Endothelial cell of umbilical vein (primary cell): ENCODE measurements around the gene THRSP. TPM values are rescaled to one million over a fixed set of nuclear protein-coding genes. Genes with fewer than 3 reads are reported as not detected.

Experiments
- BruUV-seq: library from RNA; stranded (reverse); fragments of 400-500 nt; replicated peaks from 2 replicates; lab custom pipeline; 2021; lab: Mats Ljungman, UMichigan
- CTCF ChIA-PET: fragments of 300-600, 350-600 bp; sonication (Branson Sonifier 250); formaldehyde crosslinking; loops from one replicate; lab custom pipeline; 2021; ENCODE audit warnings: antibody characterized with exemption, inconsistent platforms; lab: Charles Lee
- POLR2A ChIA-PET: fragments of 300-600, 350-600 bp; sonication (Branson Sonifier 250); formaldehyde crosslinking; loops from one replicate; lab custom pipeline; 2021; ENCODE audit warnings: antibody characterized with exemption, inconsistent platforms; lab: Charles Lee
- DNase-seq: peaks from one replicate; pipeline ENCODE4 v3.0.0-alpha.2; 2011; ENCODE audit warnings: low read depth, low spot score
- FAIRE-seq: peaks from 2 replicates; lab custom pipeline; 2011; peaks lifted over from hg19 to GRCh38; lab: Jason Lieb, UNC
- H2AFZ ChIP-seq: 2 replicates; pipeline ENCODE4 v1.6.0; 2012; ENCODE audit warnings: low read depth, low read length, control low read depth, inconsistent platforms
- H3K27ac ChIP-seq: 2 replicates; pipeline ENCODE4 v1.5.1; 2011; ENCODE audit warnings: low read depth, mild to moderate bottlenecking, control low read depth, low read length, moderate library complexity; ENCODE audit not compliant: insufficient read depth
- H3K27me3 ChIP-seq, 2 experiments: 2 replicates each; pipeline versions ENCODE4 v1.6.0 to v1.6.1; 2011; ENCODE audit warnings: low read length in 2 of 2, mixed read lengths in 1 of 2; ENCODE audit not compliant: control insufficient read depth in 2 of 2, insufficient read depth in 2 of 2
- H3K36me3 ChIP-seq, 2 experiments: 2 replicates in 1 of 2; 3 replicates in 1 of 2; pipeline ENCODE4 v1.5.1; 2011; ENCODE audit warnings: low read length in 2 of 2, mild to moderate bottlenecking in 1 of 2, moderate library complexity in 1 of 2; ENCODE audit not compliant: control insufficient read depth in 2 of 2, insufficient read depth in 2 of 2; ENCODE audit errors: extremely low read depth in 1 of 2
- H3K4me1 ChIP-seq: 3 replicates; pipeline ENCODE4 v1.5.1; 2011; ENCODE audit warnings: mild to moderate bottlenecking, low read length; ENCODE audit not compliant: control insufficient read depth, insufficient read depth; ENCODE audit errors: extremely low read depth
- H3K4me2 ChIP-seq: 2 replicates; pipeline ENCODE4 v1.6.1; 2011; ENCODE audit warnings: low read length, control low read depth, mixed read lengths; ENCODE audit not compliant: insufficient read depth
- H3K4me3 ChIP-seq, 3 experiments: fragments of 200-600 bp in 1 of 3; sonication (generic), shearing (Covaris generic) in 1 of 3; replicated peaks in 1 of 3; 2 replicates each; pipeline ENCODE4 v1.5.1; 2011 to 2016; ENCODE audit warnings: control low read depth in 3 of 3, low read length in 3 of 3, mild to moderate bottlenecking in 2 of 3, inconsistent platforms in 1 of 3, low read depth in 1 of 3, moderate library complexity in 1 of 3; ENCODE audit not compliant: insufficient read depth in 1 of 3
- H3K79me2 ChIP-seq: 2 replicates; pipeline ENCODE4 v1.6.0; 2012; ENCODE audit warnings: low read length, inconsistent platforms; ENCODE audit not compliant: control insufficient read depth, insufficient read depth
- H3K9ac ChIP-seq: replicated peaks from 2 replicates; pipeline ENCODE3; 2011; ENCODE audit warnings: low read length, control low read depth; ENCODE audit not compliant: insufficient read depth; ENCODE audit errors: extremely low read depth
- H3K9me1 ChIP-seq: replicated peaks from 3 replicates; pipeline ENCODE4 v1.6.0; 2011; ENCODE audit warnings: mild to moderate bottlenecking, low read length; ENCODE audit not compliant: control insufficient read depth, insufficient read depth; ENCODE audit errors: extremely low read depth
- H3K9me3 ChIP-seq: replicated peaks from 2 replicates; pipeline ENCODE4 v1.5.1; 2012; ENCODE audit warnings: low read length, inconsistent platforms; ENCODE audit not compliant: control insufficient read depth, insufficient read depth
- H4K20me1 ChIP-seq: replicated peaks from 2 replicates; pipeline ENCODE3; 2011; ENCODE audit warnings: mild to moderate bottlenecking, low read length; ENCODE audit not compliant: control insufficient read depth, insufficient read depth; ENCODE audit errors: extremely low read depth
- CTCF ChIP-seq, 2 donors: IDR thresholded peaks; 1 replicate in 1 of 2; 2 replicates in 1 of 2; pipeline ENCODE4 v1.5.1; 2011; ENCODE audit warnings: low read length in 2 of 2, mild to moderate bottlenecking in 2 of 2, moderate library complexity in 2 of 2, control low read depth in 1 of 2, inconsistent platforms in 1 of 2, low read depth in 1 of 2; ENCODE audit not compliant: insufficient read depth in 1 of 2; ENCODE audit errors: extremely low read depth in 1 of 2
- EZH2 ChIP-seq: IDR thresholded peaks from 2 replicates; pipeline ENCODE4 v1.6.1; 2012; ENCODE audit warnings: borderline replicate concordance, low read depth, mild to moderate bottlenecking, moderate library complexity, low read length, inconsistent platforms; ENCODE audit not compliant: severe bottlenecking
- FOS ChIP-seq: IDR thresholded peaks from 2 replicates; pipeline ENCODE4 v1.6.1; 2011; ENCODE audit warnings: mild to moderate bottlenecking, low read length, moderate library complexity, borderline replicate concordance; ENCODE audit not compliant: insufficient read depth
- GATA2 ChIP-seq: IDR thresholded peaks from 2 replicates; pipeline ENCODE4 v1.7.0; 2011; ENCODE audit warnings: low read depth, mild to moderate bottlenecking, moderate library complexity, mixed read lengths, low read length; ENCODE audit not compliant: insufficient read length, insufficient read depth
- JUN ChIP-seq: IDR thresholded peaks from 2 replicates; pipeline ENCODE4 v1.6.1; 2011; ENCODE audit warnings: borderline replicate concordance, low read depth; ENCODE audit not compliant: insufficient read length, insufficient read depth
- MYC ChIP-seq: IDR thresholded peaks from one replicate; pipeline ENCODE4 v1.6.1; 2011; ENCODE audit warnings: mild to moderate bottlenecking, low read depth, low read length
- POLR2A ChIP-seq: IDR thresholded peaks from 2 replicates; pipeline ENCODE4 v1.6.1; 2012; ENCODE audit warnings: low read depth, mild to moderate bottlenecking, control low read depth, low read length
- POLR2AphosphoS5 ChIP-seq: IDR thresholded peaks from 2 replicates; pipeline ENCODE4 v1.6.1; 2012; ENCODE audit warnings: low read depth, mild to moderate bottlenecking, control low read depth, low read length, moderate library complexity; ENCODE audit not compliant: insufficient read depth
- dilution Hi-C: fragments of 300-500 bp; cut with MboI; formaldehyde crosslinking; loops from one replicate; pipeline ENCODE4 v1.15.0; 2019; ENCODE audit warnings: low sequenced_read_pairs; ENCODE audit not compliant: extremely low pct_ligation_motif_present
- intact Hi-C: fragments of 100-400 bp; cut with micrococcal nuclease; formaldehyde crosslinking; loops from one replicate; pipeline ENCODE4 v1.10.0; 2022
- polyA plus RNA-seq, 4 experiments: library from polyadenylated mRNA; depleted of rRNA in 3 of 4; stranded (reverse) in 3 of 4; unstranded in 1 of 4; fragments of >200 nt; gene quantifications; 2 replicates each; pipeline versions ENCODE4 v1.2.1 to v1.2.3, GENCODE V29; 2011 to 2012; ENCODE audit warnings: missing spikeins in 1 of 4
- total RNA-seq: library from RNA; stranded (reverse); gene quantifications from 2 replicates; pipeline ENCODE4 v1.2.3, GENCODE V29; 2021
- TF ChIP-seq, protein P1 (sequence below): IDR thresholded peaks from 2 replicates; pipeline ENCODE4 v1.6.1; 2011; ENCODE audit not compliant: insufficient read depth, insufficient read length

THRSP gene
- total and polyA plus RNA-seq, 2 donors (not counting 3 experiments of a cell fraction or from before 2014, with no cell fraction given), result not detected

- POLR2A ChIA-PET, result interaction anchor here (1.1 kb wide), 1 partner anchor 45 kb away, joined by 8 read pairs; the partner anchor contains the start of gene INTS4
- Histone ChIP-seq H3K9me1 (no peaks in the 10 kb centered on the region), H4K20me1 (no peaks in the 10 kb centered on the region), H3K27ac (peak overlapping the region; percentile 92), H2AFZ (peak overlapping the region; percentile 83), H3K9ac (peak overlapping the region; percentile 75), H3K79me2 (no peaks in the 10 kb centered on the region), H3K4me1 (peaks cover 21% of the 10 kb centered on the region), H3K36me3 (no peaks in the 10 kb centered on the region), H3K9me3 (no peaks in the 10 kb centered on the region), H3K4me2 (peak overlapping the region; percentile 89), H3K4me3 (peak overlapping the region in 1 of 3 experiments; percentile 48), H3K27me3 (no peaks in the 10 kb centered on the region)
- dilution Hi-C loops, result no loop called here
- no TSS peak for BruUV-seq
- intact Hi-C loops, result no loop called here
- FAIRE-seq (peak; percentile 95), DNase-seq (peak; percentile 80)
- CTCF ChIA-PET, result interaction anchor here (1.1 to 1.8 kb wide), 3 partner anchors 40 to 278 kb away, joined by 3 to 5 read pairs (median 3); partner anchors contain the start of gene INTS4
- TF ChIP-seq CTCF (IDR thresholded peaks at IDR 0.05; ENCODE audit: extremely low read depth in 1 of 2, insufficient read depth in 1 of 2, low read depth in 1 of 2, low read length in 2 of 2), result no peak
- TF ChIP-seq GATA2, result no peak
- peak; percentile 5 for TF ChIP-seq JUN
- peak; percentile 31 for TF ChIP-seq FOS
- TF ChIP-seq POLR2A, result peak; percentile 44
- TF ChIP-seq, protein P1, sequence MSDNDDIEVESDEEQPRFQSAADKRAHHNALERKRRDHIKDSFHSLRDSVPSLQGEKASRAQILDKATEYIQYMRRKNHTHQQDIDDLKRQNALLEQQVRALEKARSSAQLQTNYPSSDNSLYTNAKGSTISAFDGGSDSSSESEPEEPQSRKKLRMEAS, result no peak
- no peak for TF ChIP-seq EZH2
- no peak for TF ChIP-seq MYC
- TF ChIP-seq POLR2AphosphoS5, result peak; percentile 83
Measured at GRCh38 chr11:78039919-78040671, 23.6 kb upstream of the THRSP start.
